HepG2 (cell line): ENCODE results near the gene MRPL43. TPM values are rescaled to one million over a fixed set of nuclear protein-coding genes. Genes with fewer than 3 reads are reported as not detected.

ENCODE experiments used
- ARNT2 ChIP-seq: sonication (generic); formaldehyde crosslinking; IDR thresholded peaks from 2 replicates; pipeline ENCODE4 v1.8.0; 2022; ENCODE audit warnings: mild to moderate bottlenecking, low read depth, missing genetic modification reagents, moderate library complexity
- CREB3 ChIP-seq: sonication (generic); formaldehyde crosslinking; IDR thresholded peaks from 2 replicates; pipeline ENCODE4 v1.5.0; 2020; ENCODE audit warnings: missing genetic modification reagents
- GABPB1 ChIP-seq: IDR thresholded peaks from 2 replicates; pipeline ENCODE4 v1.6.1; 2016; ENCODE audit warnings: mild to moderate bottlenecking, missing genetic modification reagents, moderate library complexity, missing compliant biosample characterization
- GMEB2 ChIP-seq: IDR thresholded peaks from 2 replicates; pipeline ENCODE4 v1.6.1; 2016; ENCODE audit warnings: missing biosample characterization, missing genetic modification reagents, low read depth
- GTF2F1 ChIP-seq: fragments of 150-350 bp; IDR thresholded peaks from 2 replicates; pipeline ENCODE4 v1.6.1; 2014; ENCODE audit warnings: low read length
- HIC2 ChIP-seq: sonication (generic); formaldehyde crosslinking; IDR thresholded peaks from 2 replicates; pipeline ENCODE4 v1.9.0; 2022; ENCODE audit warnings: low read depth, missing genetic modification reagents
- HMGA1 ChIP-seq: sonication (generic); formaldehyde crosslinking; conservative IDR thresholded peaks from 2 replicates; pipeline ENCODE4 v1.4.0; 2020; ENCODE audit warnings: missing genetic modification reagents
- MED1 ChIP-seq: sonication (generic); formaldehyde crosslinking; IDR thresholded peaks from 2 replicates; pipeline ENCODE4 v1.4.0; 2020; ENCODE audit warnings: missing genetic modification reagents
- PHF8 ChIP-seq: sonication (generic); formaldehyde crosslinking; IDR thresholded peaks from 2 replicates; pipeline ENCODE4 v1.5.0; 2020; ENCODE audit warnings: missing genetic modification reagents
- SATB2 ChIP-seq: sonication (generic); formaldehyde crosslinking; IDR thresholded peaks from 2 replicates; pipeline ENCODE4 v1.5.0; 2020; ENCODE audit warnings: missing genetic modification reagents
- SMYD3 ChIP-seq: sonication (generic); formaldehyde crosslinking; IDR thresholded peaks from 2 replicates; pipeline ENCODE4 v1.8.1; 2023; ENCODE audit warnings: mild to moderate bottlenecking, missing genetic modification reagents
- SPEN ChIP-seq: sonication (generic); formaldehyde crosslinking; IDR thresholded peaks from 2 replicates; pipeline ENCODE4 v1.5.1; 2020; ENCODE audit warnings: low read depth, mild to moderate bottlenecking, missing genetic modification reagents
- SRSF4 ChIP-seq: fragments of 200-400 bp; formaldehyde crosslinking; IDR thresholded peaks from one replicate; pipeline ENCODE4 v1.6.1; 2018; ENCODE audit warnings: mild to moderate bottlenecking, low read depth, low read length, moderate library complexity; ENCODE audit not compliant: poor library complexity, severe bottlenecking
- TOE1 ChIP-seq: sonication (generic); formaldehyde crosslinking; IDR thresholded peaks from 2 replicates; pipeline ENCODE4 v1.4.0; 2020; ENCODE audit warnings: mild to moderate bottlenecking, missing genetic modification reagents
- ZKSCAN5 ChIP-seq: sonication (generic); formaldehyde crosslinking; IDR thresholded peaks from 2 replicates; pipeline ENCODE4 v1.5.1; 2020; ENCODE audit warnings: mild to moderate bottlenecking, missing genetic modification reagents
- ZNF3 ChIP-seq: IDR thresholded peaks from 2 replicates; pipeline ENCODE4 v1.7.0; 2017; ENCODE audit warnings: inconsistent platforms
- ZNF333 ChIP-seq: sonication (generic); formaldehyde crosslinking; IDR thresholded peaks from 2 replicates; pipeline ENCODE4 v1.4.0; 2020; ENCODE audit warnings: mild to moderate bottlenecking, missing genetic modification reagents, borderline replicate concordance
- ZNF496 ChIP-seq: sonication (generic); formaldehyde crosslinking; IDR thresholded peaks from 2 replicates; pipeline ENCODE4 v1.8.1; 2023; ENCODE audit warnings: mild to moderate bottlenecking, moderate library complexity, missing genetic modification reagents; ENCODE audit not compliant: insufficient replicate concordance
- ZNF784 ChIP-seq: sonication (generic); formaldehyde crosslinking; IDR thresholded peaks from 2 replicates; pipeline ENCODE4 v1.5.1; 2020; ENCODE audit warnings: missing genetic modification reagents, mild to moderate bottlenecking, borderline replicate concordance
- ZNF790 ChIP-seq: sonication (generic); formaldehyde crosslinking; IDR thresholded peaks from 2 replicates; pipeline ENCODE4 v1.8.0; 2022; ENCODE audit warnings: missing genetic modification reagents, mild to moderate bottlenecking, borderline replicate concordance
- ZSCAN12 ChIP-seq: sonication (generic); formaldehyde crosslinking; IDR thresholded peaks from 2 replicates; pipeline ENCODE4 v1.9.0; 2021; ENCODE audit warnings: mild to moderate bottlenecking, missing genetic modification reagents
- ZSCAN22 ChIP-seq: sonication (generic); formaldehyde crosslinking; IDR thresholded peaks from 2 replicates; pipeline ENCODE4 v1.4.0; 2020; ENCODE audit warnings: mild to moderate bottlenecking, missing genetic modification reagents
- polyA plus RNA-seq, 8 experiments: library from polyadenylated mRNA; depleted of rRNA in 3 of 8; stranded (reverse) in 7 of 8; unstranded in 1 of 8; fragments of >200 nt; fragmentation: Illumina TruSeq in 4 of 8; extraction: Trizol in 4 of 8; gene quantifications; 2 replicates each; pipeline versions ENCODE4 v1.2.1 to v1.2.3, GENCODE V29; 2011 to 2016; ENCODE audit warnings: low read depth in 4 of 8, missing spikeins in 1 of 8, mixed read lengths in 1 of 8; ENCODE audit not compliant: insufficient read depth in 1 of 8
- total RNA-seq, 5 experiments: library from RNA; depleted of rRNA; stranded (reverse); fragments of >200 nt; fragmentation: Illumina TruSeq; extraction: Trizol; gene quantifications; 2 replicates each; pipeline ENCODE4 v1.2.3, GENCODE V29; 2016; ENCODE audit warnings: low read depth in 1 of 5

MRPL43 gene
- total and polyA plus RNA-seq, 2 of the 13 experiments (the other 11 are each of a cell fraction or from before 2014, with no cell fraction given) = 71.0 to 73.7 TPM

- TF ChIP-seq ZSCAN22 (CRISPR knock-in tag) (no peak), HIC2 (CRISPR knock-in tag) (0 out of 2 replicates have a peak, but pooled peaks have one; percentile 70), CREB3 (CRISPR knock-in tag) (peak; percentile 83; the same call in 1 of the 2 replicates), SMYD3 (CRISPR knock-in tag) (peak; percentile 92), ZNF333 (no peak), GABPB1 (CRISPR knock-in tag) (peak; percentile 99), GMEB2 (CRISPR knock-in tag) (no peak), TOE1 (CRISPR knock-in tag) (no peak), HMGA1 (CRISPR knock-in tag) (no peak), SRSF4 (no peak), ZNF496 (CRISPR knock-in tag) (no peak), ZNF784 (CRISPR knock-in tag) (peak; percentile 85; the same call in 1 of the 2 replicates), PHF8 (peak; percentile 93), GTF2F1 (no peak), ZNF790 (CRISPR knock-in tag) (peak; percentile 12; the same call in 1 of the 2 replicates), ZSCAN12 (no peak), ZKSCAN5 (CRISPR knock-in tag) (no peak), MED1 (peak; percentile 43), SATB2 (CRISPR knock-in tag) (no peak), ARNT2 (CRISPR knock-in tag) (peak; percentile 70; the same call in 1 of the 2 replicates), ZNF3 (CRISPR knock-in tag) (no peak), SPEN (CRISPR knock-in tag) (peak; percentile 69)
Observed at GRCh38 chr10:100986952-100987684, at the start of gene MRPL43, which contains the start of gene TWNK (continued).
